Measurements from ENCODE around the gene HSPA1L.

The HSPA1L gene

GRCh38 chr6:31781244-31782125 lies 33.6 kb downstream of the HSPA1L start (continued):
- TF ChIP-seq, protein P1, sequence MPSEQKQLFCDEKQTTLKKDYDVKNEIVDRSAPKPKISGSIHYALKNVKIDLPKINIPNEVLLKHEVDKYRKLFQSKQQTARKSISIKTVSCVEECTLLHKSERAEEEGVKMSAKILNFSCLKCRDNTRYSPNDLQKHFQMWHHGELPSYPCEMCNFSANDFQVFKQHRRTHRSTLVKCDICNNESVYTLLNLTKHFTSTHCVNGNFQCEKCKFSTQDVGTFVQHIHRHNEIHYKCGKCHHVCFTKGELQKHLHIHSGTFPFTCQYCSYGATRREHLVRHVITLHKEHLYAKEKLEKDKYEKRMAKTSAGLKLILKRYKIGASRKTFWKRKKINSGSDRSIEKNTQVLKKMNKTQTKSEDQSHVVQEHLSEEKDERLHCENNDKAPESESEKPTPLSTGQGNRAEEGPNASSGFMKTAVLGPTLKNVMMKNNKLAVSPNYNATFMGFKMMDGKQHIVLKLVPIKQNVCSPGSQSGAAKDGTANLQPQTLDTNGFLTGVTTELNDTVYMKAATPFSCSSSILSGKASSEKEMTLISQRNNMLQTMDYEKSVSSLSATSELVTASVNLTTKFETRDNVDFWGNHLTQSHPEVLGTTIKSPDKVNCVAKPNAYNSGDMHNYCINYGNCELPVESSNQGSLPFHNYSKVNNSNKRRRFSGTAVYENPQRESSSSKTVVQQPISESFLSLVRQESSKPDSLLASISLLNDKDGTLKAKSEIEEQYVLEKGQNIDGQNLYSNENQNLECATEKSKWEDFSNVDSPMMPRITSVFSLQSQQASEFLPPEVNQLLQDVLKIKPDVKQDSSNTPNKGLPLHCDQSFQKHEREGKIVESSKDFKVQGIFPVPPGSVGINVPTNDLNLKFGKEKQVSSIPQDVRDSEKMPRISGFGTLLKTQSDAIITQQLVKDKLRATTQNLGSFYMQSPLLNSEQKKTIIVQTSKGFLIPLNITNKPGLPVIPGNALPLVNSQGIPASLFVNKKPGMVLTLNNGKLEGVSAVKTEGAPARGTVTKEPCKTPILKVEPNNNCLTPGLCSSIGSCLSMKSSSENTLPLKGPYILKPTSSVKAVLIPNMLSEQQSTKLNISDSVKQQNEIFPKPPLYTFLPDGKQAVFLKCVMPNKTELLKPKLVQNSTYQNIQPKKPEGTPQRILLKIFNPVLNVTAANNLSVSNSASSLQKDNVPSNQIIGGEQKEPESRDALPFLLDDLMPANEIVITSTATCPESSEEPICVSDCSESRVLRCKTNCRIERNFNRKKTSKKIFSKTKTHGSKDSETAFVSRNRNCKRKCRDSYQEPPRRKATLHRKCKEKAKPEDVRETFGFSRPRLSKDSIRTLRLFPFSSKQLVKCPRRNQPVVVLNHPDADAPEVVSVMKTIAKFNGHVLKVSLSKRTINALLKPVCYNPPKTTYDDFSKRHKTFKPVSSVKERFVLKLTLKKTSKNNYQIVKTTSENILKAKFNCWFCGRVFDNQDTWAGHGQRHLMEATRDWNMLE (tag by site-specific recombination; conservative IDR thresholded peaks at IDR 0.05; ENCODE audit: low read depth), result no peak
- TF ChIP-seq ZNF311 (tag by site-specific recombination; IDR thresholded peaks at IDR 0.05; ENCODE audit: borderline replicate concordance) (no peak), ZNF341 (tag by site-specific recombination; IDR thresholded peaks at IDR 0.05; ENCODE audit: low read depth) (no peak), ZNF169 (tag by site-specific recombination; IDR thresholded peaks at IDR 0.05) (no peak)

- Histone ChIP-seq H3K27ac (ENCODE audit: extremely low read depth, low read depth, low read length) (no peak overlapping the region), H3K4me1 (ENCODE audit: control insufficient read depth, insufficient read depth, low read length) (peaks cover 4% of the 10 kb centered on the region), H3K36me3 (ENCODE audit: control insufficient read depth in 2 of 2, insufficient read depth in 1 of 2, low read length in 2 of 2) (peaks cover 3 to 72% of the 10 kb centered on the region in 2 experiments; a peak in 2 of 3 replicates), H3K9me3 (ENCODE audit: control insufficient read depth, insufficient read depth, low read depth, low read length) (no peaks in the 10 kb centered on the region), H3K4me3 (ENCODE audit: low read depth, low read length) (no peak overlapping the region)
- TF ChIP-seq ZNF600 (tag by site-specific recombination; IDR thresholded peaks at IDR 0.05), result peak; percentile 57
- TF ChIP-seq ZNF792 (tag by site-specific recombination; IDR thresholded peaks at IDR 0.05), result no peak
- TF ChIP-seq, protein P2, sequence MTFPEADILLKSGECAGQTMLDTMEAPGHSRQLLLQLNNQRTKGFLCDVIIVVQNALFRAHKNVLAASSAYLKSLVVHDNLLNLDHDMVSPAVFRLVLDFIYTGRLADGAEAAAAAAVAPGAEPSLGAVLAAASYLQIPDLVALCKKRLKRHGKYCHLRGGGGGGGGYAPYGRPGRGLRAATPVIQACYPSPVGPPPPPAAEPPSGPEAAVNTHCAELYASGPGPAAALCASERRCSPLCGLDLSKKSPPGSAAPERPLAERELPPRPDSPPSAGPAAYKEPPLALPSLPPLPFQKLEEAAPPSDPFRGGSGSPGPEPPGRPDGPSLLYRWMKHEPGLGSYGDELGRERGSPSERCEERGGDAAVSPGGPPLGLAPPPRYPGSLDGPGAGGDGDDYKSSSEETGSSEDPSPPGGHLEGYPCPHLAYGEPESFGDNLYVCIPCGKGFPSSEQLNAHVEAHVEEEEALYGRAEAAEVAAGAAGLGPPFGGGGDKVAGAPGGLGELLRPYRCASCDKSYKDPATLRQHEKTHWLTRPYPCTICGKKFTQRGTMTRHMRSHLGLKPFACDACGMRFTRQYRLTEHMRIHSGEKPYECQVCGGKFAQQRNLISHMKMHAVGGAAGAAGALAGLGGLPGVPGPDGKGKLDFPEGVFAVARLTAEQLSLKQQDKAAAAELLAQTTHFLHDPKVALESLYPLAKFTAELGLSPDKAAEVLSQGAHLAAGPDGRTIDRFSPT (tag by site-specific recombination; IDR thresholded peaks at IDR 0.05), result 0 out of 2 replicates have a peak, but pooled peaks have one; percentile 16
- 0 out of 2 replicates have a peak, but pooled peaks have one; percentile 48 for TF ChIP-seq ZNF449 (tag by site-specific recombination; IDR thresholded peaks at IDR 0.05)
- TF ChIP-seq, protein P3, sequence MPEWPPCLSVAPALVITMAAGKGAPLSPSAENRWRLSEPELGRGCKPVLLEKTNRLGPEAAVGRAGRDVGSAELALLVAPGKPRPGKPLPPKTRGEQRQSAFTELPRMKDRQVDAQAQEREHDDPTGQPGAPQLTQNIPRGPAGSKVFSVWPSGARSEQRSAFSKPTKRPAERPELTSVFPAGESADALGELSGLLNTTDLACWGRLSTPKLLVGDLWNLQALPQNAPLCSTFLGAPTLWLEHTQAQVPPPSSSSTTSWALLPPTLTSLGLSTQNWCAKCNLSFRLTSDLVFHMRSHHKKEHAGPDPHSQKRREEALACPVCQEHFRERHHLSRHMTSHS (tag by site-specific recombination; IDR thresholded peaks at IDR 0.05), result no peak
- no peak for TF ChIP-seq ZNF501 (tag by site-specific recombination; IDR thresholded peaks at IDR 0.05)
- no peak for TF ChIP-seq KLF9 (tag by site-specific recombination; IDR thresholded peaks at IDR 0.05; ENCODE audit: low read depth)
- TF ChIP-seq EGR2 (tag by site-specific recombination; IDR thresholded peaks at IDR 0.05; ENCODE audit: low read depth), result peak; percentile 28; the same call in 1 of the 2 replicates
- CTCF ChIA-PET, result interaction anchor here (0.7 to 7.5 kb wide), 4 partner anchors 10 to 82 kb away, joined by 3 to 50 read pairs (median 16); partner anchors contain the start of gene SAPCD1
- POLR2A ChIA-PET, result interaction anchor here (0.6 to 2.4 kb wide), 4 partner anchors 35 to 233 kb away, joined by 3 to 17 read pairs (median 6); partner anchors contain the start of genes HSPA1A, HSPA1B, HSPA1L and NFKBIL1
These were observed 34.4 kb downstream of the HSPA1L start for GRCh38 chr6:31780507-31781243.

Measured in HEK293 (cell line).